ENCODE data around the gene RNASE2.
A peak's percentile ranks its signal among the peaks of the same experiment; 100 is the strongest.
"Not testable (repeated sequence)": the region's sequence is repeated elsewhere in the genome, so short reads cannot be mapped to it uniquely, and the experiment has no call there.

The RNASE2 gene

GRCh38 chr14:20956376-20956976, 1.2 kb downstream of the RNASE2 start:
- H4K20me1 ChIP-seq (ENCODE audit: low read depth, low read length): no peaks in the 10 kb centered on the region
- H3F3A ChIP-seq (ENCODE audit: insufficient read depth): no peaks in the 10 kb centered on the region
- H3K9me2 ChIP-seq (replicated peaks; ENCODE audit: insufficient read depth, low read length): no peaks in the 10 kb centered on the region
- H3K79me2 ChIP-seq (ENCODE audit: insufficient read depth, low read length): no peaks in the 10 kb centered on the region
- H3K9ac ChIP-seq (ENCODE audit: low read length): no peak overlapping the region
- H2AFZ ChIP-seq (ENCODE audit: low read depth, low read length, severe bottlenecking): no peak overlapping the region
- H3K9me3 ChIP-seq (ENCODE audit: insufficient read depth, low read length): no peaks in the 10 kb centered on the region
- H3K27ac ChIP-seq (ENCODE audit: low read depth, low read length): no peak overlapping the region
- no peak overlapping the region for H3K4me2 ChIP-seq (ENCODE audit: low read depth, low read length, poor library complexity, severe bottlenecking)
- H3K4me3 ChIP-seq (ENCODE audit: insufficient read depth, low read length, poor library complexity, severe bottlenecking): no peak overlapping the region
- no peaks in the 10 kb centered on the region for H3K36me3 ChIP-seq (ENCODE audit: low read length)
- no peaks in the 10 kb centered on the region for H3K27me3 ChIP-seq (ENCODE audit: low read length)
- TF ChIP-seq CTCF (IDR thresholded peaks at IDR 0.05; ENCODE audit: insufficient read depth, low read length, poor library complexity, severe bottlenecking) (no peak), EZH2phosphoT487 (conservative IDR thresholded peaks at IDR 0.05; ENCODE audit: low read length) (no peak)

GRCh38 chr14:20958946-20959345, 3.7 kb downstream of the RNASE2 start:
- H3K27ac ChIP-seq (ENCODE audit: low read depth, low read length); H3K9me3 ChIP-seq (ENCODE audit: insufficient read depth, low read length); H3K9me2 ChIP-seq (replicated peaks; ENCODE audit: insufficient read depth, low read length); H3K9ac ChIP-seq (ENCODE audit: low read length); H3K4me3 ChIP-seq (ENCODE audit: insufficient read depth, low read length, poor library complexity, severe bottlenecking); H3K27me3 ChIP-seq (ENCODE audit: low read length); H3K79me2 ChIP-seq (ENCODE audit: insufficient read depth, low read length); H2AFZ ChIP-seq (ENCODE audit: low read depth, low read length, severe bottlenecking); H3K4me2 ChIP-seq (ENCODE audit: low read depth, low read length, poor library complexity, severe bottlenecking); H4K20me1 ChIP-seq (ENCODE audit: low read depth, low read length); H3F3A ChIP-seq (ENCODE audit: insufficient read depth); H3K36me3 ChIP-seq (ENCODE audit: low read length): not testable (repeated sequence)

DNA sequence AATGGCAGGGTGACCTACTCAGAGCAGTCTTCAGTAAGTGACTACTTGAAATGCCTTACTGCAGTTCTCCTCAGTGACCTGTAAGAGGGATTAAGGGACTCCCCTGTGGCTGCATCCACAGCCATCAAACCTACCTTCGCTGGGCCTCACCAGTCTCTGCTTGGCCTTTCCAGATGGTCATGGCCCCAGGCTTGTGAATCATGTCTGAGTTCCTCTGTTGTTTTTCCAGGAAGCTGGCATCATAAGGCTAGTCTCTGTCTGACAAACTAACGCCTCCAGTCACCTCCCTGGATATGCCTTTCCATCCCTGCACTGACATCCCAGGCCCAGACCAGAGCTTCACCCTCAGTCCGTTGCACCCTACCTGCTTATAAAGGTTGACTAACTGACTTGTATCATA, 14.0 kb downstream of the RNASE2 start:
- Histone ChIP-seq H3K9me3 (ENCODE audit: insufficient read depth, low read length) (no peaks in the 10 kb centered on the region), H4K20me1 (ENCODE audit: low read depth, low read length) (no peaks in the 10 kb centered on the region), H3K9ac (ENCODE audit: low read length) (no peak overlapping the region), H3K79me2 (ENCODE audit: insufficient read depth, low read length) (no peaks in the 10 kb centered on the region), H3K27me3 (ENCODE audit: low read length) (no peaks in the 10 kb centered on the region), H3K4me2 (ENCODE audit: low read depth, low read length, poor library complexity, severe bottlenecking) (no peak overlapping the region), H3K27ac (ENCODE audit: low read depth, low read length) (no peak overlapping the region), H3K4me3 (ENCODE audit: insufficient read depth, low read length, poor library complexity, severe bottlenecking) (no peak overlapping the region), H3K36me3 (ENCODE audit: low read length) (no peaks in the 10 kb centered on the region), H2AFZ (ENCODE audit: low read depth, low read length, severe bottlenecking) (no peak overlapping the region), H3F3A (ENCODE audit: insufficient read depth) (no peaks in the 10 kb centered on the region), H3K9me2 (replicated peaks; ENCODE audit: insufficient read depth, low read length) (no peaks in the 10 kb centered on the region)
- TF ChIP-seq EZH2phosphoT487 (conservative IDR thresholded peaks at IDR 0.05; ENCODE audit: low read length) (no peak), CTCF (IDR thresholded peaks at IDR 0.05; ENCODE audit: insufficient read depth, low read length, poor library complexity, severe bottlenecking) (no peak)

- Histone ChIP-seq H3K4me3 (ENCODE audit: insufficient read depth, low read length, poor library complexity, severe bottlenecking) (peak overlapping the region; percentile 59), H3K9me2 (replicated peaks; ENCODE audit: insufficient read depth, low read length) (no peaks in the 10 kb centered on the region), H4K20me1 (ENCODE audit: low read depth, low read length) (no peaks in the 10 kb centered on the region), H3K27ac (ENCODE audit: low read depth, low read length) (no peak overlapping the region), H3K36me3 (ENCODE audit: low read length) (no peaks in the 10 kb centered on the region), H2AFZ (ENCODE audit: low read depth, low read length, severe bottlenecking) (peak overlapping the region; percentile 97), H3K9ac (ENCODE audit: low read length) (peak overlapping the region; percentile 73), H3K9me3 (ENCODE audit: insufficient read depth, low read length) (no peaks in the 10 kb centered on the region), H3K79me2 (ENCODE audit: insufficient read depth, low read length) (no peaks in the 10 kb centered on the region), H3K4me2 (ENCODE audit: low read depth, low read length, poor library complexity, severe bottlenecking) (peak overlapping the region; percentile 77), H3K27me3 (ENCODE audit: low read length) (no peaks in the 10 kb centered on the region), H3F3A (ENCODE audit: insufficient read depth) (no peaks in the 10 kb centered on the region)
- no peak for TF ChIP-seq EZH2phosphoT487 (conservative IDR thresholded peaks at IDR 0.05; ENCODE audit: low read length)
- no peak for TF ChIP-seq CTCF (IDR thresholded peaks at IDR 0.05; ENCODE audit: insufficient read depth, low read length, poor library complexity, severe bottlenecking)
Observed at GRCh38 chr14:20970647-20970982, 15.3 kb downstream of the RNASE2 start.

Data from SU-DHL-6 (cell line).